IMR-90 (cell line): ENCODE data around the gene ACSL6. TPM values are rescaled to one million over a fixed set of nuclear protein-coding genes. Genes with fewer than 3 reads are reported as not detected.

Source experiments
- ATAC-seq: fragments of 200-7000 bp; cut with Tn5 transposase; 2 replicates; pipeline ENCODE4 v1.9.1; 2020; ENCODE audit warnings: low read depth, mild to moderate bottlenecking, moderate library complexity
- BruUV-seq: library from RNA; stranded (reverse); fragments of 400-500 nt; replicated peaks from 2 replicates; lab custom pipeline; 2021; lab: Mats Ljungman, UMichigan
- CTCF ChIA-PET: fragments of 300-600 bp; formaldehyde crosslinking; extraction: SDS; loops from one replicate; lab custom pipeline; 2021; ENCODE audit warnings: antibody characterized with exemption; lab: Yijun Ruan, JAX
- POLR2A ChIA-PET: fragments of 300-600 bp; sonication (Branson Sonifier 250); formaldehyde crosslinking; loops from one replicate; lab custom pipeline; 2022; ENCODE audit warnings: antibody characterized with exemption; ENCODE audit not compliant: unreplicated experiment; lab: Charles Lee
- DNase-seq: peaks from one replicate; pipeline ENCODE4 v3.0.0; 2013
- H2AFZ ChIP-seq: replicated peaks from 2 replicates; pipeline ENCODE3; 2013; ENCODE audit warnings: low read length, mild to moderate bottlenecking; ENCODE audit not compliant: poor library complexity
- H2AK5ac ChIP-seq: 2 replicates; pipeline ENCODE4 v1.6.1; 2013; ENCODE audit warnings: low read depth, low read length, inconsistent platforms
- H2AK9ac ChIP-seq: replicated peaks from 2 replicates; pipeline ENCODE3; 2013; ENCODE audit warnings: mild to moderate bottlenecking, low read depth, low read length, moderate library complexity; ENCODE audit not compliant: poor library complexity
- H2BK120ac ChIP-seq: 2 replicates; pipeline ENCODE4 v1.6.1; 2013; ENCODE audit warnings: low read depth, low read length, inconsistent platforms
- H2BK15ac ChIP-seq: 3 replicates; pipeline ENCODE4 v1.6.1; 2013; ENCODE audit warnings: low read depth, low read length, inconsistent platforms
- H2BK20ac ChIP-seq: 2 replicates; pipeline ENCODE4 v1.6.1; 2013; ENCODE audit warnings: low read depth, mild to moderate bottlenecking, inconsistent platforms, low read length, moderate library complexity
- H2BK5ac ChIP-seq: 2 replicates; pipeline ENCODE4 v1.6.1; 2013; ENCODE audit warnings: mild to moderate bottlenecking, low read depth, low read length, inconsistent platforms; ENCODE audit not compliant: poor library complexity, severe bottlenecking
- H3K14ac ChIP-seq: replicated peaks from 2 replicates; pipeline ENCODE4 v1.6.1; 2013; ENCODE audit warnings: low read depth, low read length, inconsistent platforms
- H3K18ac ChIP-seq: 2 replicates; pipeline ENCODE4 v1.6.1; 2013; ENCODE audit warnings: low read depth, low read length, control low read depth
- H3K23ac ChIP-seq: 2 replicates; pipeline ENCODE4 v1.6.1; 2013; ENCODE audit warnings: low read depth, low read length, inconsistent platforms
- H3K27ac ChIP-seq: 2 replicates; pipeline ENCODE4 v1.5.1; 2013; ENCODE audit warnings: mild to moderate bottlenecking, control low read depth, low read length; ENCODE audit not compliant: insufficient read depth
- H3K27me3 ChIP-seq: 2 replicates; pipeline ENCODE4 v1.6.1; 2013; ENCODE audit warnings: low read length; ENCODE audit not compliant: control insufficient read depth, insufficient read depth
- H3K36me3 ChIP-seq: 2 replicates; pipeline ENCODE4 v1.6.1; 2013; ENCODE audit warnings: low read length, mixed read lengths; ENCODE audit not compliant: control insufficient read depth, insufficient read depth
- H3K4ac ChIP-seq: 2 replicates; pipeline ENCODE4 v1.6.1; 2013; ENCODE audit warnings: low read depth, low read length, inconsistent platforms
- H3K4me1 ChIP-seq: 2 replicates; pipeline ENCODE4 v1.6.1; 2013; ENCODE audit warnings: low read length, mixed read lengths; ENCODE audit not compliant: control insufficient read depth, insufficient read depth
- H3K4me2 ChIP-seq: 2 replicates; pipeline ENCODE4 v1.6.1; 2013; ENCODE audit warnings: low read depth, mild to moderate bottlenecking, control low read depth, low read length, moderate library complexity
- H3K4me3 ChIP-seq: 2 replicates; pipeline ENCODE4 v1.5.1; 2013; ENCODE audit warnings: low read depth, mild to moderate bottlenecking, control low read depth, low read length, moderate library complexity; ENCODE audit not compliant: insufficient read depth
- H3K56ac ChIP-seq: 2 replicates; pipeline ENCODE4 v1.6.1; 2013; ENCODE audit warnings: low read length, inconsistent platforms; ENCODE audit not compliant: insufficient read depth; ENCODE audit errors: extremely low read depth
- H3K79me1 ChIP-seq, 2 experiments: 2 replicates each; pipeline ENCODE4 v1.6.1; 2013; ENCODE audit warnings: low read length in 2 of 2, inconsistent platforms in 1 of 2, low read depth in 1 of 2
- H3K9ac ChIP-seq: 2 replicates; pipeline ENCODE4 v1.6.1; 2013; ENCODE audit warnings: low read depth, low read length, control low read depth
- H3K9me1 ChIP-seq: 2 replicates; pipeline ENCODE4 v1.6.1; 2013; ENCODE audit warnings: low read length, inconsistent platforms; ENCODE audit not compliant: insufficient read depth
- H3K9me3 ChIP-seq: 2 replicates; pipeline ENCODE4 v1.6.1; 2013; ENCODE audit warnings: low read length; ENCODE audit not compliant: control insufficient read depth, insufficient read depth
- H4K20me1 ChIP-seq: 2 replicates; pipeline ENCODE4 v1.6.1; 2013; ENCODE audit warnings: low read length, inconsistent platforms; ENCODE audit not compliant: insufficient read depth
- H4K5ac ChIP-seq: 2 replicates; pipeline ENCODE4 v1.6.1; 2013; ENCODE audit warnings: mild to moderate bottlenecking, low read depth, low read length, control low read depth
- H4K8ac ChIP-seq, 2 experiments: 2 replicates each; pipeline ENCODE4 v1.6.1; 2013; ENCODE audit warnings: low read depth in 2 of 2, low read length in 2 of 2, control low read depth in 1 of 2, inconsistent platforms in 1 of 2
- H4K91ac ChIP-seq: 2 replicates; pipeline ENCODE4 v1.6.1; 2013; ENCODE audit warnings: low read depth, low read length, inconsistent platforms; ENCODE audit not compliant: insufficient read depth
- BHLHE40 ChIP-seq: fragments of 150-350 bp; IDR thresholded peaks from 2 replicates; pipeline ENCODE4 v1.6.1; 2016; ENCODE audit warnings: mild to moderate bottlenecking, low read depth, low read length
- CEBPB ChIP-seq: IDR thresholded peaks from 2 replicates; pipeline ENCODE4 v1.6.1; 2012; ENCODE audit warnings: low read depth, low read length, improper control_type of control experiment
- CHD1 ChIP-seq: IDR thresholded peaks from 2 replicates; pipeline ENCODE4 v1.6.1; 2012; ENCODE audit warnings: low read depth, low read length, improper control_type of control experiment
- CTCF ChIP-seq: conservative IDR thresholded peaks from 2 replicates; pipeline ENCODE4 v1.5.1; 2012; ENCODE audit warnings: mild to moderate bottlenecking, low read depth, low read length, improper control_type of control experiment
- FOS ChIP-seq: fragments of 150-350 bp; IDR thresholded peaks from 2 replicates; pipeline ENCODE4 v1.6.1; 2016; ENCODE audit warnings: low read depth, low read length
- MAFK ChIP-seq: IDR thresholded peaks from 2 replicates; pipeline ENCODE4 v1.6.1; 2012; ENCODE audit warnings: low read depth, low read length, improper control_type of control experiment
- MAZ ChIP-seq: IDR thresholded peaks from 2 replicates; pipeline ENCODE4 v1.6.1; 2012; ENCODE audit warnings: low read depth, mild to moderate bottlenecking, low read length, improper control_type of control experiment, moderate library complexity, borderline replicate concordance
- MXI1 ChIP-seq: IDR thresholded peaks from 2 replicates; pipeline ENCODE4 v1.6.1; 2012; ENCODE audit warnings: low read depth, mild to moderate bottlenecking, low read length, moderate library complexity, borderline replicate concordance
- NFE2L2 ChIP-seq: fragments of 150-350 bp; IDR thresholded peaks from 2 replicates; pipeline ENCODE4 v1.6.1; 2016; ENCODE audit warnings: low read depth, mild to moderate bottlenecking, low read length
- POLR2A ChIP-seq: IDR thresholded peaks from 2 replicates; pipeline ENCODE4 v1.6.1; 2012; ENCODE audit warnings: mild to moderate bottlenecking, low read depth, low read length
- RAD21 ChIP-seq: IDR thresholded peaks from 2 replicates; pipeline ENCODE4 v1.6.1; 2012; ENCODE audit warnings: low read length, improper control_type of control experiment
- RFX5 ChIP-seq: IDR thresholded peaks from 2 replicates; pipeline ENCODE4 v1.8.0; 2012; ENCODE audit warnings: low read depth, mild to moderate bottlenecking, low read length, moderate library complexity
- SMC3 ChIP-seq: fragments of 150-350 bp; IDR thresholded peaks from 2 replicates; pipeline ENCODE4 v1.6.1; 2016; ENCODE audit warnings: low read depth, mild to moderate bottlenecking, antibody characterized with exemption, low read length, moderate library complexity
- WGBS, 2 experiments: methylation state at CpG; one replicate each; pipeline versions ENCODE4 v1.1.5 to v1.1.7; 2013; ENCODE audit warnings: missing lambda C conversion rate in 2 of 2; ENCODE audit not compliant: insufficient read length in 1 of 2; ENCODE audit errors: extremely low coverage in 2 of 2; 5-methylcytosine and 5-hydroxymethylcytosine counted together
- dilution Hi-C: fragments of 300-500 bp; cut with HindIII; formaldehyde crosslinking; loops from one replicate; pipeline ENCODE4 v1.14.3; 2018; ENCODE audit warnings: low sequenced_read_pairs; ENCODE audit not compliant: unreplicated experiment
- in situ Hi-C: fragments of 300-500 bp; cut with MboI; formaldehyde crosslinking; loops from 3 replicates; pipeline ENCODE4 v1.14.3; 2019; ENCODE audit warnings: low sequenced_read_pairs, inconsistent platforms, mixed read lengths
- intact Hi-C: fragments of 100-400 bp; cut with micrococcal nuclease; formaldehyde crosslinking; loops from 2 replicates; pipeline ENCODE4 v1.10.0; 2022
- polyA plus RNA-seq, 3 experiments: library from polyadenylated mRNA; depleted of rRNA; stranded (reverse); fragments of >200 nt; gene quantifications; 2 replicates each; pipeline ENCODE4 v1.2.3, GENCODE V29; 2012; ENCODE audit warnings: low replicate concordance in 1 of 3
- total RNA-seq: library from RNA; depleted of rRNA; stranded (reverse); fragments of >200 nt; gene quantifications from 2 replicates; pipeline ENCODE4 v1.2.3, GENCODE V29; 2012
- TF ChIP-seq, protein P1 (sequence below): fragments of 150-350 bp; IDR thresholded peaks from 2 replicates; pipeline ENCODE4 v1.6.1; 2016; ENCODE audit warnings: low read depth, mild to moderate bottlenecking, low read length, moderate library complexity, borderline replicate concordance
- TF ChIP-seq, protein P2 (sequence below): fragments of 150-350 bp; IDR thresholded peaks from 2 replicates; pipeline ENCODE4 v1.6.1; 2017; ENCODE audit warnings: mild to moderate bottlenecking, antibody characterized with exemption, low read length, low read depth

The ACSL6 gene
- total and polyA plus RNA-seq, 2 of the 4 experiments (the other 2 are of a cell fraction), result not detected

GRCh38 chr5:131996210-131997025 is 15.0 kb downstream of the ACSL6 start:
- Histone ChIP-seq H3K27ac (no peak overlapping the region), H2AK5ac (no peak overlapping the region), H2BK5ac (no peak overlapping the region), H2AK9ac (no peak overlapping the region), H2BK15ac (no peak overlapping the region), H3K4me3 (no peak overlapping the region), H2AFZ (no peak overlapping the region), H2BK120ac (no peak overlapping the region), H3K23ac (no peak overlapping the region), H4K8ac (no peak overlapping the region), H4K91ac (no peak overlapping the region), H2BK20ac (no peak overlapping the region), H4K20me1 (no peaks in the 10 kb centered on the region), H3K4ac (no peak overlapping the region), H3K79me1 (no peaks in the 10 kb centered on the region), H3K36me3 (no peaks in the 10 kb centered on the region), H4K5ac (no peak overlapping the region), H3K56ac (no peak overlapping the region), H3K4me1 (no peaks in the 10 kb centered on the region), H3K27me3 (peaks cover 27% of the 10 kb centered on the region), H3K9ac (no peak overlapping the region), H3K14ac (no peak overlapping the region), H3K4me2 (no peak overlapping the region), H3K9me1 (no peaks in the 10 kb centered on the region), H3K9me3 (no peaks in the 10 kb centered on the region), H3K18ac (no peak overlapping the region)
- DNase-seq (no peak), ATAC-seq (no peak)
- in situ Hi-C loops (no loop called here), dilution Hi-C loops (no loop called here), intact Hi-C loops (no loop called here)
- POLR2A ChIA-PET, result no interaction called here
- WGBS, 2 experiments, result 0% methylated on average over 1 of the region's 6 CpGs; no CpG with 5 or more reads in 1 of the 2 experiments
- CTCF ChIA-PET, result interaction anchor here (0.6 to 1.1 kb wide), 3 partner anchors 11 to 385 kb away, joined by 3 to 4 read pairs (median 3); no protein-coding TSS in a partner anchor
- BruUV-seq, result no TSS peak
- TF ChIP-seq, protein P1, sequence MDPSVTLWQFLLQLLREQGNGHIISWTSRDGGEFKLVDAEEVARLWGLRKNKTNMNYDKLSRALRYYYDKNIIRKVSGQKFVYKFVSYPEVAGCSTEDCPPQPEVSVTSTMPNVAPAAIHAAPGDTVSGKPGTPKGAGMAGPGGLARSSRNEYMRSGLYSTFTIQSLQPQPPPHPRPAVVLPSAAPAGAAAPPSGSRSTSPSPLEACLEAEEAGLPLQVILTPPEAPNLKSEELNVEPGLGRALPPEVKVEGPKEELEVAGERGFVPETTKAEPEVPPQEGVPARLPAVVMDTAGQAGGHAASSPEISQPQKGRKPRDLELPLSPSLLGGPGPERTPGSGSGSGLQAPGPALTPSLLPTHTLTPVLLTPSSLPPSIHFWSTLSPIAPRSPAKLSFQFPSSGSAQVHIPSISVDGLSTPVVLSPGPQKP, result no peak
- TF ChIP-seq POLR2A, result no peak
- TF ChIP-seq CHD1, result no peak
- no peak for TF ChIP-seq SMC3
- no peak for TF ChIP-seq BHLHE40
- TF ChIP-seq MAZ, result no peak
- no peak for TF ChIP-seq CTCF
- TF ChIP-seq RAD21, result no peak
- no peak for TF ChIP-seq NFE2L2
- TF ChIP-seq MXI1, result no peak
- no peak for TF ChIP-seq MAFK
- no peak for TF ChIP-seq CEBPB
- TF ChIP-seq RFX5, result no peak
- TF ChIP-seq, protein P2, sequence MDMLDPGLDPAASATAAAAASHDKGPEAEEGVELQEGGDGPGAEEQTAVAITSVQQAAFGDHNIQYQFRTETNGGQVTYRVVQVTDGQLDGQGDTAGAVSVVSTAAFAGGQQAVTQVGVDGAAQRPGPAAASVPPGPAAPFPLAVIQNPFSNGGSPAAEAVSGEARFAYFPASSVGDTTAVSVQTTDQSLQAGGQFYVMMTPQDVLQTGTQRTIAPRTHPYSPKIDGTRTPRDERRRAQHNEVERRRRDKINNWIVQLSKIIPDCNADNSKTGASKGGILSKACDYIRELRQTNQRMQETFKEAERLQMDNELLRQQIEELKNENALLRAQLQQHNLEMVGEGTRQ, result no peak
- TF ChIP-seq FOS, result no peak
